ENCODE results near the gene VWA7.

The VWA7 gene

DNA sequence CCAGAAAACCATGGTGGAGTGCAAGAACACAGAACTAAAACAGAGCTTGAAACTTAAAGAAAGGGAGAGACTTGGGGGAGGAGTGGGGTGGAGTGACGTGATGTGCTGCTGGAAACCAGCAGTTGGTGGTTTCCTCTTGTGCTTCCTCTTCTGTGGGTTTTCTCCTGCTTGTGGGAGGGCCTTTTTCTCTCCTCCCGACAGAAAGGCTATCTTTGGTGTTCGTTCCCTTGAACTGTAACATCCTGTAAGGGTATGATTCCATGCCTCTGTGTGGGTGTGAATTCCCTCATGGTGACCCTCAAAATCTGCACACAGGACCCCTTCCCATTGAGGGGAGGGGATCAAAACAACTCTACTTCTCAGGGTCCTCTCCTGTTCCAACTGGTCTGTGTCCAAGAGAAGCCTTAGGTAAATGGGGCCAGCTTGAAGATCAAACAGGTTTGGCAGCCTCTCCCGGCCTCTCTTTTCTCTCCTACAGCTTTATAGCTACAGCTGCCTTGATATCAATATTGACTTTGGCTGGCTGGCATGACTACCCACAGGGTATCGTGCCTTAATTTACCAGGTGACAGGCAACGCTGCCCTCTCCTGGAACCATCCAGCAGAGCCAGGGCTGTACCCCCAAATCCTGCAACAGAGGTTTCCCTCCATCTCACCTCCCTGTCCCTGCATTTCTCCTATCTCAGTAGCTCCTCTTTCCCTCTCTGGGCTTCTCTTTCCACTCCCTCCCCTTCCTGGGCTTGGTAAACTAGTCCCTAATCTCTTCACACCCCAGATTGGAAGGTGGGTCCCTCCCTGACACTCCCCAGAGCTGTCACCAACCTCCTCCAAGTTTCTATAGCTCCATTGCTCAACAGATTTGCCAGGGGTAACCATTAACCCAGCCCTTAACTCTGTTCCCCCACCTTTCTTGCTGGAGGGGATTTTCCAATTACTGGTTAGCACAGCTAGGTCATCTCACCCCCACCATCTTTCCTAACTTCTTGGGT is 38.8 kb downstream of the VWA7 start (continued):
- TF ChIP-seq ZBTB21 (tag by site-specific recombination; IDR thresholded peaks at IDR 0.05) (peak; percentile 78), AEBP2 (tag by site-specific recombination; IDR thresholded peaks at IDR 0.05; ENCODE audit: borderline replicate concordance) (no peak), ZNF660 (tag by site-specific recombination; IDR thresholded peaks at IDR 0.05) (no peak), ZNF16 (tag by site-specific recombination; IDR thresholded peaks at IDR 0.05; ENCODE audit: low read depth) (no peak), GLIS2 (tag by site-specific recombination; IDR thresholded peaks at IDR 0.05) (peak; percentile 42; the same call in 1 of the 2 replicates), ZNF747 (tag by site-specific recombination; IDR thresholded peaks at IDR 0.05) (no peak), ZBTB11 (tag by site-specific recombination; conservative IDR thresholded peaks at IDR 0.05; ENCODE audit: low read depth) (no peak; the same call in 1 of the 2 replicates), ZNF302 (tag by site-specific recombination; IDR thresholded peaks at IDR 0.05; ENCODE audit: low read depth) (no peak), ZNF223 (tag by site-specific recombination; IDR thresholded peaks at IDR 0.05) (no peak), ZNF398 (tag by site-specific recombination; IDR thresholded peaks at IDR 0.05) (peak; percentile 94), MZF1 (tag by site-specific recombination; IDR thresholded peaks at IDR 0.05; ENCODE audit: borderline replicate concordance) (peak; percentile 16; the same call in 1 of the 2 replicates), ZBTB48 (tag by site-specific recombination; IDR thresholded peaks at IDR 0.05) (peak; percentile 62), SETDB1 (IDR thresholded peaks at IDR 0.05; ENCODE audit: insufficient read length, low read length) (no peak), SP3 (tag by site-specific recombination; IDR thresholded peaks at IDR 0.05) (no peak; the same call in 1 of the 2 replicates), ZNF341 (tag by site-specific recombination; IDR thresholded peaks at IDR 0.05; ENCODE audit: low read depth) (no peak), PRDM10 (tag by site-specific recombination; IDR thresholded peaks at IDR 0.05) (peak; percentile 62), ZNF112 (tag by site-specific recombination; IDR thresholded peaks at IDR 0.05) (no peak), ZNF510 (tag by site-specific recombination; IDR thresholded peaks at IDR 0.05; ENCODE audit: insufficient replicate concordance) (no peak), KLF1 (tag by site-specific recombination; IDR thresholded peaks at IDR 0.05) (peak; percentile 100), ZNF37A (tag by site-specific recombination; IDR thresholded peaks at IDR 0.05) (no peak), ZNF280C (tag by site-specific recombination; IDR thresholded peaks at IDR 0.05) (no peak), SCRT2 (tag by site-specific recombination; IDR thresholded peaks at IDR 0.05) (peak; percentile 81)
- TF ChIP-seq, protein P1, sequence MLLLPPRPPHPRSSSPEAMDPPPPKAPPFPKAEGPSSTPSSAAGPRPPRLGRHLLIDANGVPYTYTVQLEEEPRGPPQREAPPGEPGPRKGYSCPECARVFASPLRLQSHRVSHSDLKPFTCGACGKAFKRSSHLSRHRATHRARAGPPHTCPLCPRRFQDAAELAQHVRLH (tag by site-specific recombination; IDR thresholded peaks at IDR 0.05) = 0 out of 2 replicates have a peak, but pooled peaks have one; percentile 35
